NB4 (cell line): ENCODE data around the gene DRC3.

Experiments
- CTCF ChIP-seq: IDR thresholded peaks from one replicate; pipeline ENCODE4 v1.5.1; 2012; ENCODE audit warnings: low read depth, low read length
- MAX ChIP-seq: IDR thresholded peaks from 2 replicates; pipeline ENCODE4 v1.6.1; 2011; ENCODE audit warnings: low read depth, low read length
- MYC ChIP-seq: IDR thresholded peaks from 2 replicates; pipeline ENCODE4 v1.6.1; 2011; ENCODE audit warnings: low read depth, low read length
- POLR2A ChIP-seq: IDR thresholded peaks from 2 replicates; pipeline ENCODE4 v1.6.1; 2011; ENCODE audit warnings: mild to moderate bottlenecking; ENCODE audit not compliant: insufficient read length; ENCODE audit errors: extremely low read depth

- TF ChIP-seq CTCF (no peak), POLR2A (no peak), MAX (no peak), MYC (no peak)
These were observed 27.9 kb upstream of the DRC3 start for GRCh38 chr17:17944743-17945142.
